HG03457 (cell line): ENCODE measurements around the gene CSAD.
"Not testable (repeated sequence)": the region's sequence is repeated elsewhere in the genome, so short reads cannot be mapped to it uniquely, and the experiment has no call there.

Experiments
- ATAC-seq: cut with Tn5 transposase; IDR thresholded peaks from one replicate; pipeline ENCODE4 v1.9.1; 2021; ENCODE audit warnings: moderate number of reproducible peaks; ENCODE audit not compliant: unreplicated experiment

The CSAD gene

DNA sequence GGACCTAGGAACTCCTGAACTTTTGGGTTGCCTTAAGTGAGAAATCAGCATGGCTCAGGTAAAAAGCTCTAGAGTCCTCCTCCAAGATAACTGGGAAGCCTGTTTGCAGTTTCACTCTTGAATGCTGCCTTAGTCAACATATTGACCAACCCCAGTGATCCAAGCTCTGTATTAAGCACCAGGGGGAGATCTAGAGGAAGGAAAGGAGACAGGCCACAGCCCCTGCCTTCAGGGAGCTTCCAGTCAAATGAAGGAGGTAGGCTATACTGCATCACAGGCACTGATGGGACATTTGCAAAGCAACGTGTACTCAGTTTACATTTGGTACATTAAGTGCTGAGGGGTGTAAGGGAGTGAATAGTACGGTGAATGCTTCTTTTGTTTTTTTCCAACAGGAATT lies 1.2 kb upstream of the CSAD start:
- no peak for ATAC-seq

DNA sequence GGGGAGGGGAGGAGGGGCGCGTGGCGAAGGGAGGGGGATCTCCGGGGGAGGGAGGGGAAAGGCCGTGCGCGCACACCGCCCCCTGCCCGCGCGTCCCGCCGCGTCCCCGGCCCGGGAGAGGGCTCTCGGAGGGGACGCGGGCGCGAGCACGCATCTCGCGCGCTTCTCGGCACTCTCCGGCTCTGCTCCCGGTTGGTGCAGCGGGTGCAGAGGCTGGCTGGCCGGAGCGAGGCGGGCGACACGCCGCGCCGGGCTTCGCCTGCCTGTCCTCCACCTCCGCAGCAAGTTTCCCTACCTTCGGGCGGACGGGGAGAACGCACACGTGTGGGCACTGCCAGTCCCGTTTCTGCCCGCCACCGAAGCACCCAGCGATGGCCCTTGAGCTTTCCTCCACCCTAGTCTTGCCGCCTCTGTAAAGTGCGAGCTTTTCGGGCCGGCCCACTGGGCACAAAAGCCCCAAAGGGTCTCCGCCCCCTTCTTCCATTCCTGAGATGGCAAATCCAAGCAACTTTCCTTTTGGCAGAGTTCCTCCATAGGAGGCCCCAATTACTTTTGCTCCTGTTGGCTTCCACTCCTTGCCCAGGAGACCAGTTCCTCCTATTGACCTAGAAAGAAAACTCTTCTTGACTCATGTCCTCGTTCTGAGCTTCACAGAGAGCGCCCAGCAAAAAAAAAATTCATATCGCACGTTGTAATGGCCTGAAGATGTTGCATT lies 363 bp upstream of the CSAD start:
- peak; percentile 28 for ATAC-seq

DNA sequence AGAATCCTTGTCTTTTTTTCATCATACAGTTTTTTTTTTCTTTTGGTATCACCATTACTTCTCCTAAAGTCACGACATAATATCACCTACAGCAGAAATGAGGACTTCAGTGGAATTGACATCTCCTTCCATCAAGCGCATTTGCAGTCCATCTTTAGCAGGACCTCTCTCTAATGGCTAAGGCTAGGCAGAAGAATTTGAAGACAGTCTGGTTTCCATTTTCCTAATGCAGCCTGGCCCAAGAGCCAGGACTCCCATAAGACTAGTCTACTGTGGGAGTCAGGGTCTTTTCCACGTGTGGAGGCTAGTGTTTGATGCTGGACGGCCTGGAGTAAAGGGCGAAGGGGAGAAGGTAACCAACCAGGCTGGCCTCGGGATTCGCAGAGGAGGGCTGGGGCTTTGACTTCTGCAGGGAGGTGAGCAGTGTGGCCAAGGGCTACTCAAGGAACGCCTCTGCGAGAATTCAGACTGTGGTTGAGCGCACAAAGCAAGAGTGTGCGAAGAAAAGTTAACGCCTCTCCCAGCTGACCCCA lies 972 bp downstream of the CSAD start:
- ATAC-seq: peak; percentile 9

DNA sequence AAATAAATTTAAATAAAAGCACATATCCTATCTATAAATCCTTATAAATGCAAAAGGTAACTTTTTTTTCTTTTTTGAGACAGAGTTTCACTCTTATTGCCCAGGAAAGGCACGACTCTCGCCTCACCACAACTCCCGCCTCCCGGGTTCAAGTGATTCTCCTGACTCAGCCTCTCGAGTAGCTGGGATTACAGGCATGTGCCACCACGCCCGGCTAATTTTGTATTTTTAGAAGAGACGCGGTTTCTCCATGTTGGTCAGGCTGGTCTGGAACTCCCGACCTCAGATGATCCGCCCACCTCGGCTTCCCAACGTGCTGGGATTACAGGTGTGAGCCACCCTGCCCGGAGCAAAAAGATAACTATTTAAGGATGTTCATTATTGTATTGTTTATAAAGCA lies 1.9 kb downstream of the CSAD start:
- ATAC-seq: not testable (repeated sequence)

DNA sequence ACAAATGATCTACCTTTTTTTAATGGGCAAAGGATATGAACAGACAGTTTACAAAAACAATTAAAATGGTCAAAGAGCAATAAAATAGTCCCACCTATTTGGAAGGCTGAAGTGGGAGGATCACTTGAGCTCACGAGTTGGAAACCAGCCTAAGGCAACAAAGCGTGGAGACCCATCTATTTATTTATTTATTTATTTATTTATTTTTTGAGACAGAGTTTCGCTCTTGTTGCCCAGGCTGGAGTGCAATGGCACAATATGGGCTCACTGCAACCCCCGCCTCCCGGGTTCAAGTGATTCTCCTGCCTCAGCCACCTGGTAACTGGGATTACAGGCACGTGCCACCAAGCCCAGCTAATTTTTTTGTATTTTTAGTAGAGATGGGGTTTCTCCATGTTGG lies 3.3 kb downstream of the CSAD start:
- ATAC-seq: not testable (repeated sequence)

DNA sequence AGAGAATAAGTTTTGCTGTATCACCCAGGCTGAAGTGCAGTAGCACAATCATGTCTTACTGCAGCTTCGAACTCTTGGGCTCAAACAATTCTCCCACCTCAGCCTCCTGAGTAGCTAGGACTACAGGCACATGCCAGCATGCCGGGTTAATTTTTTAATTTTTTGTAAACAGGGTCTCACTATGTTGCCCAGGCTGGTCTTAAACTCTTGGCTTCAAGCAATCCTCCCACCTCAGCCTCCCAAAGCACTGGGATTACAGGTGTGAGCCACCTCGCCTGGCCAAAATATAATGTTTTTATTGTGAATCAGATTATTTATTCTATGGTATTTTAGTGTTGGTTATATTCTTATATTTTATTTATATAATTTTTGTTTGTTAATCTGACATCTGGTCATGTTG lies 4.0 kb downstream of the CSAD start:
- no peak for ATAC-seq

DNA sequence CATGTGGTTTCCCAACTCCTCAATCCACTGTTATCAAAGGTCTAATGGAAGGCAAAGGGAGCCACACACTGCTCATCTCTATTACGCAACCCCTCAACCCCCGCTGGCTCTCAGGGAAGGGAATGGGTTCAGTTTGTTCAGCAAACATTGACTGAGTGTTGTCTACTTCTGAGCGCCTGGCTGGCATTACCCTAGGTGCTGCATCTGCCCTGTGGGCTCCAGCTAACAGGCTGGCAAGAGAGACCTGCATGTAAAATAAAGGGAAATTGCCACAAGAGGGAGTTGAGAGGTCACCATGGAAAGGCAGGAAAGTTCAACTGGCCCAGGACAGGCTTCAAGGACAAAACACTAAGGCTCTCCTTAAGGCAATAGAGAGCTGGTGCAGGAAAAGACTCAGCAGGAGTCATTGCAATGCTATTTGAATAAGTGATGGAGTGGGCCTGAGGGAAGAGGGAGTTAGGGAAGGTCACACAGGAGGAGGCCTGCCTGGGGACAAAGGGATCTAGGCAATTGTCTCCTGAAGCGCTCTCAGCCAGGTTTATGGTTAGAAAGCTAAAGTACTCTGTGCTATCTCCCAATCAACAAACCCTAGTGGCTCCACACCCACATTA lies 5.7 kb downstream of the CSAD start:
- ATAC-seq: no peak

DNA sequence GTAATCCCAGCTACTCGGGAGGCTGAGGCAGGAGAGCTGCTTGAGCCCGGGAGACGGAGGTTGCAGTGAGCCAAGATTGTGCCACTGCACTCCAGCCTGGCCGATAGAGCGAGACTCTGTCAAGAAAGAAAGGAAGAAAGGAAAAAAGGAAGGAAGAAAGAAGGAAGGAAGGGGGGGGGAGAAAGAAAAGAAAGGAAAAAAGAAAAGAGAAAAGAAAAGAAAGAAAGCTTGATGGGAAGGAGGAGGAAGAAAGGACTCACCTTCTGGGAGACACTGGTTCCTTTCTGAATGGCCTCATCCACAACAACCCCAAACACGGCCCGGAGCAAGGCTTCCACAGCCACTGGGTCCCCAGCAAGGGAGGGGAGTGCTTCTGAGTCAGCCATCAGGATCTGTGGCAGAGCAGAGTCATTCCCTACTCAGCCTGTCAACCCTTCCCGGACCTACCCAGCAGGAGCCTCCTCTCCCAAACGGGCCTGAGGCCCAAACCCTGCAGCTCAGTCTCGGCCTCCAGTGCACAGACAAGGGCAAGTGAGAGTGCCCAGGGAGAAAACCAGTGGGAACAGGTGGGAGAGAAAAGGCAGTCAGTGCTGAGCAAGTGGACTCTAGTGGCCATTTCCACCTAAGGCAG lies 7.5 kb downstream of the CSAD start:
- no peak for ATAC-seq

DNA sequence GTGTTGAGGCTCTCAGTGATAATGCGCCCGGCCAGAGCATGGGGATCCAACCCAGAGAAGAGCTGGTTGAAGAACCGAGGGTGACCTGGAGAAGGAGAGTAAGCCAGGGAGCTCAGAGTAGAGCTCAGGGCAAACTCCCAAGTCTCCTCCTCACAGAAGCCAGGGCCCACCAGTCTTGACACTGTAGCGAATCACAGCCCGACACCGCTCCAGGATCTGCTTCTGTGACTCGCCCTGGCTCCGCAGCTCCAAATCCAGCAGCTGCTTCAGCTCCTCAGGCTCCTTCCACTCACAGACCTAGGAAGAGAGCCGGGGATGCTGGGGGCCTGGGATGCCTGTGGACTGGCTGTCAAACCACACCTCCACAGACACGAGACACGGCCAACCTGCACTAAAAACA lies 8.4 kb downstream of the CSAD start:
- ATAC-seq: no peak

DNA sequence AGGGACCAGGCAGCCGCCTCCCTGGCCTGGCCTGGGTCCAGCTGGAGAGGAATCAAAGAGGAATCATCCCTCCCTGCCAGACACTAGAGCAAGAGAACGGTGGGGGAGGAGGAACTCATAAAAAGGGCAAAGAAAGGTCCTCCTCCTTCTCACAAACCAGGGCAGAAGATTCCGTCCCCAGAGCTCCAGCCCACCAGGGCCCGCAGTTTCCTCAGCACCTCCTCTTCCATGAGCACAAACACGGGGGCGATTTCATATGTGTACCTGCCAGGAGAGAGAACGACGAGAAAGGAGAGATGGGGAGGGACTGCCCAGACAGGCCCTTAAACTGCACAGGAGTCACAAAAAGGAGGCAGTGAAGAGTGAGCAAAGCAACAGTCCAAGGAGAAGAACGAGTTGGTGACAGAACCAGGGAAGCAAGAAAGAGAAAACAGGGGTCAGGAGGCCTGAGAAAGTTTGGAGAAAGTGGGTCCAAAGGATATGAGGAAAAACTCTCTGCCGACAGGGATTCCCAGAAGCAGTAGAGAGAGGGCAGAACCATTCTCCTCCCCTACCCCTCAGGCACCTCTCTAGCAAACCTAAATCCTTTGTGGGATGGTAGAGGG lies 8.9 kb downstream of the CSAD start:
- no peak for ATAC-seq

DNA sequence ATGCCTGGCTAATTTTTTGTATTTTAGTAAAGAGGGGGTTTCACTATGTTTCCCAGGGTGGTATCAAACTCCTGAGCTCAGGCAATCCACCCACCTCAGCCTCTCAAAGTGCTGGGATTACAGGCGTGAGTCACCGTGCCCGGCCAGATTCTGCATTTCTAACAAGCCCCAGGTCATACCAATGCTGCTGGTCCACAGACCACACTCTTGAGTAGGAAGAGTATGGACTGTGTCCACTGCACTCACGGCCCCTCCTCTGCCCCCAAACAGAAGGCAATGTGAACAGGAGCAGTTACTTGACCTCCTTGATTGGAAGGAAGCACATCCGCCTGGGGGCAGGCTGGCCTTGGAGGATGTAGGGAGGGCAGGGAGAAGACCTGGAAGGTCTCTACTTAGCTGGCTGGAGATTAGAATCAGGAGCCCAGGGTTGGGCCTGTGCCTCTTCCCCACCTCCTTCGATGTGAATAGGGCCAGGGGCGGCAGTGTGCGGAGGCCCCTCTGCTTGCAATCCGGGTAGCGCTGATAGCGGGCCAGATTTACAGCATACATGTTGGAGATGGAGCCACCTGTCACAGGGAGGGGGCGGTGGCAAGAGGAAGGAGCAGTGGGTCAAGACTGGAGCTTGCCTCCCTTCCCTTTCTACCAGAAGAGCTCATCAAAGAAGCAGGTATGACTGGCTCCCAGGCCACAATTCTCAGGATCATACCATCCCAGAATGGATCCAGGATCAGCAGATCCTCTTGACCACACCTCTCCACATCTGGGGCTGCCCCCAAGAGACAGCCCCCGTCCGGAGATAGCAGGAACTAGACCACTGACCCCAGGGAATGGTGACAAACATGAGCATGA lies 9.6 kb downstream of the CSAD start:
- ATAC-seq: no peak

DNA sequence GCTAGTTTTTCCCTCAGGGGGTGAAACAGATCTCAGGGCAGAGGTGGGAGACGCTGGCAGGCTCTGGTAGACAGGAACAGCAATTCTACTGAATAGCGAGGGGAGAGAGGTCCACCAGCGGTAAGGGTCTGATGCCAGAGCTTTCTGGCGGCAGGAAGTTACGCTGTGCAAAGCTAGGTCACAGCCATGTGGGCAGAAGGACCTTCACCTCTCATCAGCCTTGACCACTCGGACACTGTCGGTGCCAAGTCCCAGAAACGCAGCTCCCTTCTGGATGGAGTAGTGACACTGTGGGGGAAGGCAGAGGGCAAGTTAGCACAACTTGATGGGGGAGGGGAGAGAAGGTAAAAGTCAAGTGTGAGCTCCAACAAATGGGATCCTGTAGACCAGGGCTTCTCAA lies 10.5 kb downstream of the CSAD start:
- no peak for ATAC-seq

DNA sequence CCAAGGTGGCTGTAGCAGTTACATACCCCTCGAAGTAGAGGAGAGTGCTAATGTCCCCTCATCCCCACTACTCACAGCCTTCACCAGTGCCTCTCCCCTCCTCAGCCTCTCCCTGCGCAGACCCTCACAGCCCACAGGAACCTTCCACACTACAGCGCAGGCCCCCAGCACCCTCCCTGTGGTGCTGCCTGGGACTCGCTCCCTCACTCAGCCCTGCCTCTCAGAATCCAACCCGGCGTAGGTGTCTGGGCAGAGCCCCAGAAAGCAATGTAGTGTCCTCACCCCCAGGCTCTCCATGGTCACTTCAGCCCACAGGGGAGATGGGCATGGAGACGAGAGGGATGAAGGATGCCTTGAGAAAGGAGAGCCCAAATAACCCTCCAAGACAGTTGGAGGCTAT lies 11.1 kb downstream of the CSAD start:
- no peak for ATAC-seq

DNA sequence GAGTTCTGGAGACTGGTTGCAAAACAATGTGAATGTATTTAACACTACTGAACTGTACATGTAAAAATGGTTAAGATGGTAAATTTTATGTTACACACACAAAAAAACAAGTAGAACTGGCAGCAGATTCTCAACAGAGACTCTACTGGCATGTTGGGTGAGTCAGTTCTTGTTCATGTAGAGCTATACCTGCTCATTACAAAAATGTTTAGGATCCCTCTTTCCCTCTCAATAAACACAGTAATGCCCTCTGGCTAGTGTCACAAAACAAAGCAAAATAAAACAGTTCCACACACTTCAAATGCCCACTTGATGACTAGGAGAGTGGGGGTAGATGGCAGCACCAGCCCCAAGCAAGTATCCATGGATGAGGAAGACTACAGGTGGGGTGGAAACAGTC lies 13.9 kb downstream of the CSAD start:
- no peak for ATAC-seq

DNA sequence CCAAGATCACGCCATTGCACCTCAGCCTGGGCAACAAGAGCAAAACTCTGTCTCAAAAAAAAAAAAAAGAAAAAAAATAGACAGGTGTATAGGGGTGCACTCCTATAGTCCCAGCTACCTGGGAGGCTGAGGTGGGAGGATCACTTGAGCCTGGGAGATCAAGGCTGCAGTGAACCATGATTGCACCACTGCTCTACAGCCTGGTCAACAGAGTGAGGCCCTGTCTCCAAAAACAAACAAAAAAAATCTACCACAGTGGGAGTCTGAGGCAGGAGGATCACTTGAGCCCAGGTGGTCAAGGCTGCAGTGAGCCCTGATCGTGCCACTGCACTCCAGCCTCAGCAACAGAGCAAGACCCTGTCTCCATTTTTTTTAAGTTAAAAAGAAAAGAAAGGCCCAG lies 17.7 kb downstream of the CSAD start:
- not testable (repeated sequence) for ATAC-seq

DNA sequence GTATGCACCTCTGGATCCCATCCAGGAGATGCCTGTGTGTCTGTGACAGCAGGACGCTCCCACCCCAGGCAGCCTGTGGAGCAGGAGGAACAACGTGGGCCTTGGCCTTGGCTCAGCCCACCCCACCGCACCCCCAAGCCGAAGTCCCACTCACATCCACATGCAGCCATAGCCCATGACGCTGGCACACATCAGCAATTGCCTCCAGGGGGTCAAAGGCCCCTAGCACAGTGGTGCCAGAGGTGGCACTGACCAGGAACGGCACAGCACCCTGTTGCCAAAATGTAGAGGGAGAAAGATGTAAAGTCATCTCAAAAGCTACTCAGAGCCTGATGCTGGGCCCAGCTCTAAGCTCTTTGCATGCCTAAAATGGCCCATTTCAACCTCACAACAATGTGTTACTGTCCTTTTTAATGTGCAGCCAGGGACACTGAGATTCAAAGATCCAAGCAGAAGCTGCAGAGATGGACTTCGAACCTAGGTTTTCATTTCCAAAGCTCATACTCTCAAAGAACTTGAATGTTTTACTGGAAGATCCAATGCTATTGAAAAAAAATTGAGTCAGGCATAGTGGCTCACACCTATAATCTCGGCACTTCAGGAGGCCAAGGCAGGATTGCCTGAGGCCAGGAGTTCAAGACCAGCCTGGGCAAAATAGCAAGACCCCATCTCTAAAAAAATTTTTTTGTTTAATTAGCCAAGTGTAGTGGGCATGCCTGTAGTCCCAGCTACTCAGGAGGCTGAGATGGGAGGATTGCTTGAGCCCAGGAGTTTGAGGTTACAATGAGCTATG lies 19.4 kb downstream of the CSAD start:
- no peak for ATAC-seq

DNA sequence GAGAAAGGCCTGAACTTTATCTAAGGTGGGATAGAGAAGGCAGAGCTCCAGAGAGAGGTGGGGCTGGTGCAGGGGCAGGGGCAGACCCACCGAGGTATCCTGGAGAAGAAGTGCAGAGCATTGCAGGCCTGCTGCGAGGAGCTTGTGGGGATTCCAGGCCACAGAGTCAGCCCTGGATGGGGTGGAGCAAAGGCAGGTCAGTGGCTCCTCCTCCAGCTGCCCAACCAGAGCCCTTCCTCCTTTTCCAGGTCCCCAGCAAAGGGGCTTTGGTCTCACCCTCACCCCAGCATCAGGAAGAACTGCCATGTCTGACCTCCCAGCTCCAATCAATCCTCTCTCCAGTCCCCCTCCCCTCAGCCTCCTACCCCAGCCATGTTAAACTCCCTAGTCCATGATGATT lies 20.1 kb downstream of the CSAD start:
- no peak for ATAC-seq

DNA sequence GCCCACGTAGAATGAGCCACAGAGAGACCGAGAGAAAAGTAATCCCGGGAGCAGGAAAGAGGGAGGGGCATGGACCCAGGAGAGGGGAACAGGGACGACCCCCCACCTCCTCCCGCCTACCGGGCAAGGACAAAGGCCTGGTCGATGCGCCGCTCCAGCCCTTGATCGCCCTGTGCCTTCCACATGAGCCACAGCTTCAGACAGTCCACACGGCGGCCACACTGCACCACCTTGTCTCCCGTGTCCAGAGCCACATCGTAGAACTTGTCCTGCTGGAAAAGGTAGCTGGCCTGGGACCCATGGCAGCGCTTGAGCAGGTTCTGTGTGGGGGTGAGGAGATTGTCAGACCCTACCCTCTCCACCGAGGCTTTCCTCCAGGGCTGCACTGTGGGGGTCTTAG lies 20.7 kb downstream of the CSAD start:
- ATAC-seq: no peak

DNA sequence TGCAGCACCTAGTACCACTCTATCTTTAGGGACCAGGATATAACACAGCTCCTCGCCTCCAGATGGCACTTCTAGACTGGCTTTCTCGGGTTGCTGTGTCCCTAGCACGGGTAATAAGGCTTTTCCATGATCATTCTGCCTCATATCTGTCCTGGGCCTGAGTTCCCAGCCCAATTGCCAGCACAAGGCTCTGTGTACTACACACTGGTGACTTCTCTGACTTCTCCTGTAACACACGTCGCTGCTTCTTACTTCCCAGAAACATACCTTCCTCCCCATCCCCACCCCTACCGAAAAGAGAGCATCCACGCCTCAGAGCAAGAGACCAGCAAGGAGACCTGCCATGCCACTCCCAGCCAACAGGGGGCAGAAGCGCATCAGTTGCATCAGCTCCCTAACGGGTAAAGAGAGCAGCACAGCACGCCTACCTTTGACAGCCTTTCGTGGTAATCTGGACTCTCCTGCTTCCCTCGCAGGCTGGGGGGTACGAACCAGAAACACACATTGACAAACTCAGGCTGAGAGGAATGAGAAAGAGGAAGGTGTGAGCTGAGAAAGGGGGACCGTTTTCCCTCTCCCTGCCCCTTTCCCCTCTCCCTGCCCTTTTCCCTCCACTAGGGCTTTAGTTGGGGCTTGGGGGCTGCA lies 21.4 kb downstream of the CSAD start:
- no peak for ATAC-seq

DNA sequence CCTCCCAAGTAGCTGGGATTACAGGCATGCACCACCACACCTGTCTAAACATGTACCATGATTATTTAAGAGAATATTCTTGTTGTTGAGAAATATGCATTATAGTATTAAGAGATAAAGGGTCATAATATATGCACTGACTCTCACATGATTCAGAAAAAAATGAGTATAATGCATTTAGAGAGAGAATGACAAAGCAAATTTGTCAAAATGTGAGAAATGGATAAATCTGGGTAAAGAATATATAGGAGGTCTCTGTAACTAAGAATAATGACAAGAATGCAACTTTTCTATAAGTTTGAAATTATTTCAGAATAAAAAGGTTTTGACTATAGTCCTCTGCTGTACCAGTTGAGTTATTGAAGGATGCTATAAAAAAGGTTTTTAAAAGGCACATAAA lies 28.3 kb downstream of the CSAD start:
- no peak for ATAC-seq
